H1 (cell line): ENCODE measurements around the gene SLC35F6. TPM values are rescaled to one million over a fixed set of nuclear protein-coding genes. Genes with fewer than 3 reads are reported as not detected.

ENCODE experiments used
- CHD1 ChIP-seq: IDR thresholded peaks from 2 replicates; pipeline ENCODE4 v1.6.1; 2012; ENCODE audit warnings: low read depth, low read length, improper control_type of control experiment
- CTCF ChIP-seq, 3 experiments: IDR thresholded peaks; 1 replicate in 2 of 3; 2 replicates in 1 of 3; pipeline versions ENCODE4 v1.5.1 to v1.6.1; 2011; ENCODE audit warnings: low read length in 3 of 3, mild to moderate bottlenecking in 3 of 3, inconsistent platforms in 2 of 3, low read depth in 1 of 3, moderate library complexity in 1 of 3; ENCODE audit not compliant: insufficient read depth in 1 of 3; ENCODE audit errors: control extremely low read depth in 1 of 3
- FOSL1 ChIP-seq: IDR thresholded peaks from 2 replicates; pipeline ENCODE4 v1.6.1; 2011; ENCODE audit warnings: mild to moderate bottlenecking, low read depth, low read length, moderate library complexity; ENCODE audit not compliant: insufficient read depth
- GABPA ChIP-seq: IDR thresholded peaks from 2 replicates; pipeline ENCODE4 v1.6.1; 2011; ENCODE audit warnings: mild to moderate bottlenecking, low read length, moderate library complexity, borderline replicate concordance; ENCODE audit not compliant: insufficient read depth
- HDAC6 ChIP-seq: IDR thresholded peaks from one replicate; pipeline ENCODE4 v1.7.1; 2012; ENCODE audit warnings: low read depth, mild to moderate bottlenecking, inconsistent platforms, low read length, moderate library complexity
- NRF1 ChIP-seq: IDR thresholded peaks from 2 replicates; pipeline ENCODE4 v1.6.1; 2011; ENCODE audit warnings: mild to moderate bottlenecking, low read depth, low read length, improper control_type of control experiment
- SIX5 ChIP-seq: IDR thresholded peaks from 2 replicates; pipeline ENCODE4 v1.6.1; 2011; ENCODE audit warnings: mild to moderate bottlenecking, low read depth, low read length
- SP4 ChIP-seq: IDR thresholded peaks from 2 replicates; pipeline ENCODE4 v1.6.1; 2012; ENCODE audit warnings: low read length, inconsistent platforms
- TAF1 ChIP-seq: IDR thresholded peaks from 2 replicates; pipeline ENCODE4 v1.6.1; 2011; ENCODE audit warnings: mild to moderate bottlenecking, low read depth, low read length
- polyA plus RNA-seq, 7 experiments: library from polyadenylated mRNA; depleted of rRNA in 3 of 7; stranded (reverse) in 5 of 7; unstranded in 2 of 7; fragments of >200 nt in 5 of 7; fragments of 200-250 nt in 2 of 7; gene quantifications; 1 replicate in 5 of 7; 2 replicates in 1 of 7; 4 replicates in 1 of 7; pipeline versions ENCODE4 v1.2.1 to v1.2.3, GENCODE V29; 2011 to 2013; ENCODE audit warnings: missing spikeins in 2 of 7, mixed read lengths in 2 of 7
- total RNA-seq: library from RNA; stranded (reverse); fragmentation: NEBNext Ultra II Directional; extraction: Animal tissue kit (Norgen Biotek cat#: 25700); gene quantifications from 2 replicates; pipeline ENCODE4 v1.2.1, GENCODE V29; 2021

The SLC35F6 gene
- total and polyA plus RNA-seq, 2 of the 8 experiments (the other 6 are each of a cell fraction or from before 2014, with no cell fraction given), result 11.2 to 13.5 TPM

- no peak for TF ChIP-seq CTCF (IDR thresholded peaks at IDR 0.05; ENCODE audit: control extremely low read depth in 1 of 3, insufficient read depth in 1 of 3, low read depth in 1 of 3, low read length in 3 of 3)
- TF ChIP-seq SIX5, result no peak
- no peak for TF ChIP-seq TAF1
- no peak for TF ChIP-seq SP4
- no peak for TF ChIP-seq HDAC6
- TF ChIP-seq CHD1, result no peak
- TF ChIP-seq FOSL1, result no peak
- TF ChIP-seq NRF1, result no peak
- no peak for TF ChIP-seq GABPA
These were observed 37.7 kb downstream of the SLC35F6 start (continued) for GRCh38 chr2:26801796-26802195.
